Measurements from ENCODE around the gene LSP1.
A peak's percentile ranks its signal among the peaks of the same experiment; 100 is the strongest.

Gene LSP1

DNA sequence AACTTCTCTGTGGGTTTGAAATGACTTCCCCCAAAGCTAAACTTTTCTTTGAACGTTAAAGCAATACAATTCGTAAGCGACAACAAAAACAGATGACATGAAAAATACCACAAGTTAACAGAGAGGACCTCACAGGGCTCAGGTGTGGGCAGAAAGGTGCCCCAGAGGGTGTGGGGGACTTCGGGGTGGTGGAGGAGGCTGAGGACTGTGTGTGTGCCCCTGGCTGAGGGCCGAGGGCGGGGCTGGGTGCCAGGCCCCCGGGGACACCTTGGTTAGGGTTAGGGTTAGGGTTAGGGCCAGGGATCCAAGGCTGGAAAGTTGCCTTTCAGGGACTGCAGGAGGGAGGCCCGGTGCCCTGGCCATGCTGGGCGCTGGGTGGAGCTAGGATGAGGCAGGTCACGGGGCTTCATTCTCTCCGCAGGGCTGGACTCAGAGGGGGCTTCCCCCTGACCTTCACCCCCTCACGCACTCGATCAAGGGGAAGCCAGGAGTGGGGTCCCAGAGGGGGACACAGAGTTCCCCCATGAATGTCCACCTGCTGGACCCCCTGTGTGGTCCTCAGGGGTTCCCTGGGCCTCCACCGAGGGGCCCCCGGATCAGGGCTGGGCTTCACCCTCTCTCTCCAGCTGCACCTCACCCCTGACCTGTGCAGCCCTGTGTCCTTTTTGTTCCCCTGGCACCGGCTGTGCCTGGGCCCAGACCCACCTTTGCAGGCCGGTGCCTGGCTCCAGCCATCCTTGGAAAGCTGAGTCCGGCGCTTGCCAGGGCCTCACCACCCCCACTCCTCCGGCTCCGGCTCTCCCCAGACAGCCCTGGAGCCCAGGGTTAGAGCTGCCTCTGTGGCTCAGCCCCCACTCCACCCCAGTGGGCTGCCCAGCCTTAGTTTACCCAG is 7.1 kb upstream of the LSP1 start:
- TF ChIP-seq, protein P1, sequence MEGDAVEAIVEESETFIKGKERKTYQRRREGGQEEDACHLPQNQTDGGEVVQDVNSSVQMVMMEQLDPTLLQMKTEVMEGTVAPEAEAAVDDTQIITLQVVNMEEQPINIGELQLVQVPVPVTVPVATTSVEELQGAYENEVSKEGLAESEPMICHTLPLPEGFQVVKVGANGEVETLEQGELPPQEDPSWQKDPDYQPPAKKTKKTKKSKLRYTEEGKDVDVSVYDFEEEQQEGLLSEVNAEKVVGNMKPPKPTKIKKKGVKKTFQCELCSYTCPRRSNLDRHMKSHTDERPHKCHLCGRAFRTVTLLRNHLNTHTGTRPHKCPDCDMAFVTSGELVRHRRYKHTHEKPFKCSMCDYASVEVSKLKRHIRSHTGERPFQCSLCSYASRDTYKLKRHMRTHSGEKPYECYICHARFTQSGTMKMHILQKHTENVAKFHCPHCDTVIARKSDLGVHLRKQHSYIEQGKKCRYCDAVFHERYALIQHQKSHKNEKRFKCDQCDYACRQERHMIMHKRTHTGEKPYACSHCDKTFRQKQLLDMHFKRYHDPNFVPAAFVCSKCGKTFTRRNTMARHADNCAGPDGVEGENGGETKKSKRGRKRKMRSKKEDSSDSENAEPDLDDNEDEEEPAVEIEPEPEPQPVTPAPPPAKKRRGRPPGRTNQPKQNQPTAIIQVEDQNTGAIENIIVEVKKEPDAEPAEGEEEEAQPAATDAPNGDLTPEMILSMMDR (conservative IDR thresholded peaks at IDR 0.05; ENCODE audit: low read depth) = no peak
- POLR2A ChIA-PET (ENCODE audit: low non-redundant PET) = no interaction called here
- CTCF ChIA-PET = interaction anchor here (0.6 to 1.3 kb wide), 3 partner anchors 10 to 304 kb away, joined by 3 to 5 read pairs (median 4); no protein-coding TSS in a partner anchor

DNA sequence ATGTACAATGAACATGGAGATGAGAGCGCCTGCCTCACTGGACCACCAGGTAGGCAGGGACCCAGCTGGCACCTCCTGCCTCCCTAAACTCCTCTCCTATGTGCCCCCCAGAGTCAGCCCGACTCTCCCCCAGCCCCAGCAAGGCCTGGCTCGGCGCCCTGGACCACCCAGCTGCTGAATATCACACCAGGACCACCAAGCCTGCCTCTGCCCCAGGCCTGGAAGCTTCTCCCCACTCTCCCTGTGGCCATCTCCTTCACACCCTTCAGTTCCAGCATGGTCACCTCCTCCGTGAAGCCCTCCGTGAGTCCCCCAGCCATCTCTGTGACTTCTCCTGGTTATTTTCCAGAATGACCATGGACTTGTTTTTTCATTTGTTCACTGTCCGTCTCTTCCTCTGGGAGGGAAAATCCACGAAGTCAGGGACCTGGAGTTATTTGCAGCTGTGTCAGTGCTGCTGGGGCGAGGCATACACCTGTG is 6.4 kb upstream of the LSP1 start:
- DNase-seq (ENCODE audit: low spot score) = no peak
- H3K27ac ChIP-seq = peak overlapping the region; percentile 97
- TF ChIP-seq, protein P1 (conservative IDR thresholded peaks at IDR 0.05; ENCODE audit: low read depth) = no peak
- ChIA-PET POLR2A (ENCODE audit: low non-redundant PET) (no interaction called here), CTCF (interaction anchor here (1.3 kb wide), 1 partner anchor 9 kb away, joined by 4 read pairs; no protein-coding TSS in a partner anchor)

More for the DNA sequence above, 7.1 kb upstream of the LSP1 start:
- DNase-seq (ENCODE audit: low spot score) = no peak
- peak overlapping the region; percentile 97 for H3K27ac ChIP-seq

DNA sequence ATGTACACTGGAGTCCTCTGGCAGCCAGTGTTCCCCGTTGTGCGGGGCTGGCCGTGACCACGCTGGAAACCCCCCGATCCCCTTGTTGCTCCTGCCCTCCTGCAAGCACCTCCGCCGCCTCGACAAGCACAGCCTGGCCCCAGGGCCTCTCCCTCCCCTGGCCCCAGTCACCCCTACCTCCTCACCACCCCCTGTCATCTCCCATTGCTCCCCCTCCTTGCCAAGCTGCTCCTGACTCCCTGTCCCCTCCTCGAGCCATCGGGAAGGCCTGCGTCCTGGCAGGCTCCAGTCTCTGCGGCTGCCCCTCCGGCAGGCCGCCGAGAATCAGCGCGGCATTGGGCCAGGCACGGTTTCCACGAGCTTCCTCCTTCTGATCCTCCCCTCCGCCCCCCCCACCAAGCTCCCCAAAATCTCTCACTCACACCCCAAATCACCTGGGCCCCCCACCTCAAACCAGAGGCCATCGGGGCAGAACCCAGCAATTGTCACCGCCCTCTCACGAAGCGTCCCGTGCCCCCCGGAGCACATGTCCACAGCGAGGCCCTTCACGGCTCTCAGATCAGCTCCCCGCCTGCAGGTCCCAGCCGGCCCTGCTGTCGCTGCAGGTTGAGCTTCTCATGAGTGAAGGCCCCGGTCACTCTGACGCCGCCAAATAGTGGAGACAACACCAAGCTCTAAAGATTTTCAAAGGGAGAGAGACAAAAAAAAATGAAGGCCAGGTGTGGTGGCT is 5.7 kb upstream of the LSP1 start:
- no peak for DNase-seq (ENCODE audit: low spot score)
- TF ChIP-seq, protein P1 (conservative IDR thresholded peaks at IDR 0.05; ENCODE audit: low read depth) = no peak
- CTCF ChIA-PET = interaction anchor here (1.3 kb wide), 1 partner anchor 9 kb away, joined by 4 read pairs; no protein-coding TSS in a partner anchor
- peak overlapping the region; percentile 97 for H3K27ac ChIP-seq
- POLR2A ChIA-PET (ENCODE audit: low non-redundant PET) = no interaction called here

DNA sequence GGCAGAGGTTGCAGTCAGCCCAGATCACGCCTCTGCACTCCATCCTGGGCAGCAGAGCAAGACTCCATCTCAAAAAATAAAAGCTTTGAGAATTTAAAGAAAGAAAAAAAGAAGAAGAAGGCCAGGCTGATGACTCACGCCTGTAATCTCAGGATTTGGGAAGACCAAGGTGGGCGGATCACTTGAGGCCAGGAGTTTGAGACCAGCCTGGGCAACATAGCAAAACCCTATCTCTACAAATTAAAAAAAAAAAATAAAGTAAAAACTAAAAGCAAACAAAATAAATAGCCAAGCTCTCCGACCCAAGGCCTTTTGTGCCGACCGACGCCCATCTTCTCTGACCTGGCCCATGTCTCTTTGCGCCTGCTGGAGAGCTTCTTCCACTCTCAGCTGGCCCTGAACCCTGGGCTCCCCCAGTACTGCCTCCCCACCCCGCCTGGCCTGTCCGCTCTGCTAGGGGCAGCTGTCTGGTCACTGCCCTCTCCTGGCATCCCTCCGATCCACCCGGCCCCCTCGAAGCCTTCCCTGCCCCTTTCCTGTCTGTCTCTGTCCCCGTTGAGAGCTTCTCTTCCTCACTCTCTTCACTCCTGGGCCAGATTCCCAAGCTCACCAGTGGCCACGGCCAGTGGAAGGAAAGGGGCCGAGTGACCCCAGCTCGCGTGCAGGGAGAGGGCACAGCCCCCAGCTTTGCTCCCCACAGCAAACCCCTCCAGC is 4.8 kb upstream of the LSP1 start:
- ChIA-PET CTCF (interaction anchor here (0.6 to 0.8 kb wide), 2 partner anchors 16 to 29 kb away, joined by 3 to 6 read pairs; no protein-coding TSS in a partner anchor), POLR2A (ENCODE audit: low non-redundant PET) (interaction anchor here (0.7 kb wide), 1 partner anchor 104 kb away, joined by 3 read pairs; no protein-coding TSS in a partner anchor)

DNA sequence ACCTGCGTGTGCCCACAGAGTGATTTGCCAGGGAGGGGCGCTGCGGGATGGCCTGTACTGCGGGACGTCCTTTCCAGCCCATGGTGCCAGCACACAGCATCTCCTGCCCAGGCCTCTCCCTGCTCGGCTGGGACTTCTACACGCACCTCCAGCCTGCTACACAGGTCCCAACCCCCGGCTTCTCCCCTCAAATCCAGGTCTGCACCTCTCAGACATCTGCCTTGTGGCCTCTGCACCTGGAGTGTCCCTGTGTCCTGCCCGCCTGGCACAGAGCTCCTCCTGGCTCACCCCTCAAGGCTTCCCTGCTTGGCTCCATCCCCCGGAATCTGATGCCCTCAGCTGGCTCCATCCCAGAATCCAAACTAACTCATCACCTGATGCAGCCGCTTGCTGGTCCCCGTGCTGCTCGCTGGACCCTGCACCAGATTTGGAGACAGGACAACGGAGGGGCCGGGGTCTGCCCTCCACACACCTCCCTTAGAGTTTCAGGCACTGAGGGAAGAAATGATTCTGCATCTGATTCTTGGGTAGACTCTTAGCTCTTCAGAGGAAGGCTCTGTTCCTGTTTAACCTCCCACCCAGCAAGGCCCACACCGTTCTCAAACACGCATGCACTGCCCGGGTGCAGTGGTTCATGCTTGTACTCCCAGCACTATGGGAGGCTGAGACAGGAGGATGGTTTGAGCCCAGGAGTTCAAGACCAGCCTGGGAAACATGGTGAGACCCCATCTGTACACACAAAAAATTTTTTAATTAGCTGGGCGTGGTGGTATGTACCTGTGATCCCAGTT is 4.0 kb upstream of the LSP1 start:
- TF ChIP-seq, protein P1 (conservative IDR thresholded peaks at IDR 0.05; ENCODE audit: low read depth) = no peak
- no peak for DNase-seq (ENCODE audit: low spot score)
- POLR2A ChIA-PET (ENCODE audit: low non-redundant PET) = no interaction called here
- H3K27ac ChIP-seq = peak overlapping the region; percentile 97
- CTCF ChIA-PET = interaction anchor here (0.6 to 0.8 kb wide), 2 partner anchors 16 to 28 kb away, joined by 3 to 6 read pairs; no protein-coding TSS in a partner anchor

More for the DNA sequence above, 4.8 kb upstream of the LSP1 start:
- peak overlapping the region; percentile 97 for H3K27ac ChIP-seq
- TF ChIP-seq, protein P1 (conservative IDR thresholded peaks at IDR 0.05; ENCODE audit: low read depth) = no peak
- no peak for DNase-seq (ENCODE audit: low spot score)

Measured in RWPE1 (cell line).